ENCODE measurements around the gene CAPN11.

The CAPN11 gene

GRCh38 chr6:44203955-44204354 lies 45.3 kb downstream of the CAPN11 start:
- Histone ChIP-seq H3K27me3 (ENCODE audit: low read length) (no peaks in the 10 kb centered on the region), H3K4me2 (ENCODE audit: low read depth, low read length, poor library complexity, severe bottlenecking) (no peak overlapping the region), H3K9ac (ENCODE audit: low read length) (no peak overlapping the region), H4K20me1 (ENCODE audit: low read depth, low read length) (no peaks in the 10 kb centered on the region), H3K79me2 (ENCODE audit: insufficient read depth, low read length) (no peaks in the 10 kb centered on the region), H3K9me3 (ENCODE audit: insufficient read depth, low read length) (no peaks in the 10 kb centered on the region), H3F3A (ENCODE audit: insufficient read depth) (no peaks in the 10 kb centered on the region), H3K4me3 (ENCODE audit: insufficient read depth, low read length, poor library complexity, severe bottlenecking) (no peak overlapping the region), H3K27ac (ENCODE audit: low read depth, low read length) (no peak overlapping the region), H2AFZ (ENCODE audit: low read depth, low read length, severe bottlenecking) (no peak overlapping the region), H3K9me2 (replicated peaks; ENCODE audit: insufficient read depth, low read length) (no peaks in the 10 kb centered on the region), H3K36me3 (ENCODE audit: low read length) (no peaks in the 10 kb centered on the region)
- no peak for TF ChIP-seq EZH2phosphoT487 (conservative IDR thresholded peaks at IDR 0.05; ENCODE audit: low read length)
- TF ChIP-seq CTCF (IDR thresholded peaks at IDR 0.05; ENCODE audit: insufficient read depth, low read length, poor library complexity, severe bottlenecking) = no peak

GRCh38 chr6:44207966-44208365 lies 49.3 kb downstream of the CAPN11 start:
- H4K20me1 ChIP-seq (ENCODE audit: low read depth, low read length) = no peaks in the 10 kb centered on the region
- no peaks in the 10 kb centered on the region for H3K27me3 ChIP-seq (ENCODE audit: low read length)
- no peak overlapping the region for H3K27ac ChIP-seq (ENCODE audit: low read depth, low read length)
- TF ChIP-seq CTCF (IDR thresholded peaks at IDR 0.05; ENCODE audit: insufficient read depth, low read length, poor library complexity, severe bottlenecking) (no peak), EZH2phosphoT487 (conservative IDR thresholded peaks at IDR 0.05; ENCODE audit: low read length) (no peak)
- H3K9ac ChIP-seq (ENCODE audit: low read length) = no peak overlapping the region
- no peak overlapping the region for H3K4me2 ChIP-seq (ENCODE audit: low read depth, low read length, poor library complexity, severe bottlenecking)
- no peak overlapping the region for H3K4me3 ChIP-seq (ENCODE audit: insufficient read depth, low read length, poor library complexity, severe bottlenecking)
- no peaks in the 10 kb centered on the region for H3K9me2 ChIP-seq (replicated peaks; ENCODE audit: insufficient read depth, low read length)
- no peaks in the 10 kb centered on the region for H3F3A ChIP-seq (ENCODE audit: insufficient read depth)
- no peaks in the 10 kb centered on the region for H3K36me3 ChIP-seq (ENCODE audit: low read length)
- H3K9me3 ChIP-seq (ENCODE audit: insufficient read depth, low read length) = no peaks in the 10 kb centered on the region
- H2AFZ ChIP-seq (ENCODE audit: low read depth, low read length, severe bottlenecking) = no peak overlapping the region
- H3K79me2 ChIP-seq (ENCODE audit: insufficient read depth, low read length) = no peaks in the 10 kb centered on the region

- Histone ChIP-seq H3K4me3 (ENCODE audit: insufficient read depth, low read length, poor library complexity, severe bottlenecking) (no peak overlapping the region), H3K9ac (ENCODE audit: low read length) (no peak overlapping the region), H3K36me3 (ENCODE audit: low read length) (no peaks in the 10 kb centered on the region), H3K27ac (ENCODE audit: low read depth, low read length) (no peak overlapping the region), H4K20me1 (ENCODE audit: low read depth, low read length) (no peaks in the 10 kb centered on the region), H3K27me3 (ENCODE audit: low read length) (no peaks in the 10 kb centered on the region), H3F3A (ENCODE audit: insufficient read depth) (no peaks in the 10 kb centered on the region), H3K9me3 (ENCODE audit: insufficient read depth, low read length) (no peaks in the 10 kb centered on the region), H3K9me2 (replicated peaks; ENCODE audit: insufficient read depth, low read length) (no peaks in the 10 kb centered on the region), H3K79me2 (ENCODE audit: insufficient read depth, low read length) (no peaks in the 10 kb centered on the region), H3K4me2 (ENCODE audit: low read depth, low read length, poor library complexity, severe bottlenecking) (no peak overlapping the region), H2AFZ (ENCODE audit: low read depth, low read length, severe bottlenecking) (no peak overlapping the region)
- TF ChIP-seq EZH2phosphoT487 (conservative IDR thresholded peaks at IDR 0.05; ENCODE audit: low read length) = no peak
- TF ChIP-seq CTCF (IDR thresholded peaks at IDR 0.05; ENCODE audit: insufficient read depth, low read length, poor library complexity, severe bottlenecking) = no peak
Observed at GRCh38 chr6:44211284-44211683, 52.7 kb downstream of the CAPN11 start.

Data from SU-DHL-6 (cell line).